NCI-H187 (cell line): ENCODE measurements around the gene TCHH.
"Not testable (repeated sequence)": the region's sequence is repeated elsewhere in the genome, so short reads cannot be mapped to it uniquely, and the experiment has no call there.

Experiments used
- DNase-seq, 2 experiments: peaks; one replicate each; lab custom pipeline; 2025; lab: John Stamatoyannopoulos, UW

The TCHH gene

GRCh38 chr1:152110860-152111514, 4.3 kb downstream of the TCHH start:
- DNase-seq, result no peak

- no peak for DNase-seq
Observed at GRCh38 chr1:152110365-152110859, 4.8 kb downstream of the TCHH start.

DNA sequence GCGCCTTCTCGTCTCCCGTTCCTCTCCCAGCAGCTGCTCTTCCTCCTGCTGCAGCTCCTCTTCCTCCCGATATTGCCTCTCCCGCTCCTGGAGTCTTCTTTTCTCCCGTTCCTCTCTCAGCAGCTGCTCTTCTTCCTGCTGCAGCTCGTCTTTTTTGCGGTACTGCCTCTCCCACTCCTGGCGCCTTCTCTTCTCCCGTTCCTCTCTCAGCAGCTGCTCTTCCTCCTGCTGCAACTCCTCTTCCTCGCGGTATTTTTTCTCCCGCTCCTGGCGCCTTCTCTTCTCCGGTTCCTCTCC, 5.3 kb downstream of the TCHH start:
- no peak for DNase-seq

- no peak for DNase-seq
Observed at GRCh38 chr1:152109231-152109997, 5.8 kb downstream of the TCHH start.

DNA sequence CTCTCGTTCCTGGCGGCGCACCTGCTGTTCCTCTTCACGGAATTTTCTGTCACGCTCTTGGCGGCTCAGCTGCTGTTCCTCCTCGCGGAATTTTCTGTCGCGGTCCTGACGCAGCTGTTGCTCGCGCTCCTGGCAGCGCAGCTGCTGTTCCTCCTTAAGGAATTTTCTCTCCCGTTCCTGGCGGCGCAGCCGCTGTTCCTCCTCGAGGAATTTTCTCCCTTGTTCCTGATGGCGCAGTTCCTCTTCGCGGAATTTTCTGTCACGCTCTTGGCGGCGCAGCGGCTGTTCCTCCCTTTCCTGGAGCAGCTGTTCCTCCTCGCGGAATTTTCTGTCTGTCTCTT, 6.4 kb downstream of the TCHH start:
- DNase-seq, result no peak

GRCh38 chr1:152107984-152108881, 7.0 kb downstream of the TCHH start:
- no peak for DNase-seq

DNA sequence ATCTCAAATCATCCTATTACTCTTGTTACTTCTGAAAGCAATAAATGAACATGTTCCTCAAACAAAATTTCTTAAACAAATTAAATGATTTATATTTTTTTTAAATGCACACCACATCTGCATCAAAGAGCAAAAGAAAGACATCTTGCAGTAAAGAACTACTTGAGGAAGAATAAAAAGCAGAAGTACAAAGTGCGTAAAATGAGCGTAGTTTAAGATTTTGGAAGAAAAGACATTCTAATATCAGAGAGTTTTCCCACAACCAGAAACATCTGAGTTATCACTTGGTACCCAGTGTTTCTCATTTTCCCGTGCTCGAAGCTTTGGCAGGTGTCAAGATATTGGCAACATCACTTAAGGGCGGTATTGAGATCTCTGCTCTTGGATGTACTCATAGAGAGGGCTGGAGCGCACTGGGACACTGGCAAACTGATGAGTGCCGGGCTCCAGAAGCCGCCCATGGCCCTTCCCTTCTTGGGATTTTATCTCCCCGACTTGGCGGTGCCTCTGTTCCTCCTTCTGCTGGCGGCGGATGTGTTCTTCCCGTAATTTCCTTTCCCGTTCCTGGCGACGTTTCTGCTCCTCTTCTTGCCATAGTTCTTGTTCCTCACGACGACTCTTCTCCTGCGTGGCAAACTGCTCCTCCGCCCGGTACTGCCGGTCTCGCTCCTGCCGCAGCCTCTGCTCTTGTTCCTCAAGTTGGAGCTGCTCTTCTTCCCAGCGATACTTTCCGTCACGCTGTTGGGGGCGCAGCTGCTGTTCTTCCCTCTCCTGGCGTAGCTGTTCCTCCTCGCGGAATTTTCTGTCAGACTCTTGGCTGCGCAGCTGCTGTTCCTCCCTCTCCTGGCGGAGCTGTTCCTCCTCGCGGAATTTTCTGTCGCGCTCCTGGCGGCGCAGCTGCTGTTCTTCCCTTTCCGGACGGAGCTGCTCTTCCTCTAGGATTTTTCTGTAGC, 7.9 kb downstream of the TCHH start:
- DNase-seq, result no peak

DNA sequence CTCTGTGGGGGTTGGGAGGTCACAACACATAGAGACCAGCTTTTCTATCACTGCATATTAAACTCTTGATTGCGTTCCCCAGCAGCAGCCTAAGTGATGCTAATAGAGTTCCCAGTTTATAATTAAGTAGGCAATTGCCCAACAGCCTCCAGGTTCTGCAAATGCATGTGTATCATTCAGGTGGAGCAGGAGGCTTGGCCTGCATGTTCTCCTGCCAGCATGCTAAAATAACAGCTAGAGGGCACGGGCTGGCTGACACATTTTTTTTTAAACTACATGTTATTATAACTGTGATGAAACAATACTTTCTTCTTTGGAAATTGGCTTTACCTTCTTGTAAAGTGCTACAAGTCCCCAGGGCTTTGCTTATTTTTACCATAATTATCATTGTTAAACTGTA, 10.4 kb downstream of the TCHH start:
- no peak for DNase-seq

DNA sequence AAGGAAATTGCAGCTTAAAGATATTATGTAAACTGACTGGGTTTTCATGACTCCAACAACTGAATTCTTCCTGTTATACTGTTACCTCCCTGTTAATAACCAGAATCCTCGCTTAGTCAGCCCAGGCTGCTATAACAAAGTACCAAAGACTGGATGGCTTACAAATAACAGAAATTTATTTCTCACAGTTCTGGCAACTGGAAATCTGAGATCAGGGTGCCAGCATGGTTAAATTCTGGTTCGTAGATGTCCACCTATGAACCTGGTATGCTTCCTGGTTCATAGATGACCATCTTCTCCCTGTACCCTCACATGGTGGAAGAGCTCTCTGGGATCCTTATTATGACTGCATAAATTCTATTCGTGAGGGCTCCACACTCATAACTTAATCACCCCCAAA, 18.3 kb downstream of the TCHH start:
- DNase-seq, result no peak

- DNase-seq, result no peak
Observed at GRCh38 chr1:152089014-152089674, 26.1 kb downstream of the TCHH start, which contains the start of gene TCHHL1. Gene TCHHL1, minus strand, starts transcription at chr1:152089064. Its CDS starts 921 bp downstream, at chr1:152088143.

GRCh38 chr1:152086760-152087159, 28.5 kb downstream of the TCHH start:
- no peak for DNase-seq

DNA sequence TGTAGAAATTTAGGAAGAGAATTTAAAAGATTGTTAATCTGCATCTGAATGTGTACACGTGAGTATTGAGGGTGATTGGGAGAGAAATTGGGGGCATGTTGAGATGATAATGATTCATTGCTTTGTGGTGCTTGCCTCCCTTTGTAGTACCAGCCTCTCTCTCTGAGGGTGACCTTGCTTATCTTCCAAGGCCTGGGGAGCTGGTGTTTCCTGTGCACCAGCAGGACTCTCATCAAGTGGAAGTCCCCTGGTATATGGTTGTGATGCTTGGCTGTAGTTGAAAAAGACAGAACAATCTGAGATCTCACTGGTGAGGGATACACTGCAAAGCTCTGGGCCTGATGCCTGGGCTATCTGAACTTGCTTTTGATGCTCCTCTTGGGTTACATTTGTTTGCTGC, 30.4 kb downstream of the TCHH start:
- DNase-seq, result no peak

GRCh38 chr1:152081026-152081425, 34.2 kb downstream of the TCHH start:
- DNase-seq, result not testable (repeated sequence)

DNA sequence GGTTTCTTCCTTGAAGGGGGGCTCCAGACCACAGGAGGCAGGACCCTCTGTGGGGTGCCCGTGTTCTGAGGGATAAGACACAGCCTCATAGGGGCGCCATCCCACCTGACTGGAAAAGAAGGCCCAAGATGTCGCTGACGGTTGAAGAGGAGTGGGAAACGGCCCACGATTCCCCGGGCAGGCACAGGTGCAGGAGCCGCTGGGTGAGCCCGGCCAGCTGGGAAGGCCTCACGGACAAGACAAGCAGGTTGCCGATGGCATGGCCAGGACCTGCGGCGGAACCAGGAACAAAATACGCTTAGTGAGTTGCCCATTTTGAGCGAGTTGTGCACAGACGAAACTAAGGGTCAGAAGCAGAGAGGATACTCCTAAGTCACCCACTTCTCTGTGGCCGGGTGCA, 34.8 kb downstream of the TCHH start:
- DNase-seq, result not testable (repeated sequence)

- no peak for DNase-seq
Observed at GRCh38 chr1:152078831-152079441, 36.3 kb downstream of the TCHH start.

DNA sequence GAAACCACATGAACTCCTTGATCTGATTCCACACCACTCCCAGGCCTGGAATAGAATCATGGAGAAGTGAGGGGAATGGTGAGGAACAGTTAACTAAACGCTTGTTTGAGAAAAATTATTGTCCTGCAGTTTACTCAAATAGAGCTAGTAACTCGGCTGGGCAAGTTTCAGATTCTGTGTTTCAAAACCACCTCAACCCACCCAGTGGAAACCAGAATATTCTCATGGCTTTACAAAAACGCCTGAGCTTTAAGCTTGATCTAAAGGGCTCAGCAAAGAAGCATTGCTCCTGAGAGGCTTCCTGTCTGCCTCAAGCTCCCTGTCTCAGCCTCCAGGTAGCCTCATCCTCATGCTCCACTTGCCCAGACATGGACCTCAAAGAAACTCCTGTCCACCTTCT, 42.9 kb downstream of the TCHH start:
- DNase-seq, result no peak

GRCh38 chr1:152071123-152071522, 44.1 kb downstream of the TCHH start:
- DNase-seq, result no peak

DNA sequence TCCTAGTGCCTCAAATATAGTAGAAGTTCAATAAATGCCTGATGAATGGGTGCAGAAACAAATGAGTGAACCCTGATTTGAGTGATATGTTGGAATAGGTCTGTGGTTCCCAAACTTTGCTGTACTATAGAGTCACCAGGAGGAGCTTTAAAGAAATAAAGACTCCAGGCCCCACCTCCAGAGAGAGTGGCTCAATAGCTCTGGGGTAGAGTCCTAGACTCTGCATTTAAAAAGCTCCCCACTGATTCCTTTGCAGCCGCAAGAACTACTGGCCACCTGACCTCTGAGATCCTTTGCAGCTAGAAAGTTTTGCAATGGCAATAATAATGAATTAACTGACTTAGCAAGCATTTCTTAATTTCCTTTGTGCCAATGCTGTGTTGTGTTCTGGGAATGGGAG, 47.3 kb downstream of the TCHH start:
- no peak for DNase-seq

DNA sequence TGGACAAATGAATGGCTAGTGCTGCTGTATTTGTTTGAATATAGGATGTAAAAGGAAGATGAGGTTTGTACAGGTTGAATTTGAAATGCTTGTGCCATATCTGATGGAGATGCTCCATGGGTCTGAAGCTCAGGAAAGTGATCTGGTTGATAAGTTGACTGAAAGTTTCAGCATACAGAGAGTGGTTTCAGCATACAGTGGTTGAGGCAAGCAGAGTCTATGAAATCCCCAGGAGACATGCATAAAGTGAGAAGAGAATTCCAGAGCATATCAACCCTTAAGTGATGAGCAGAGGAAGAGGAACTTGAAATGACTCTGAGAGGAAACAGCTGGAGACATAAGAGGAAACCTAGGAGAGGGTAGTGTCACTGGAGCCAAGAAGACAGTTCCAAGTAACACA, 48.1 kb downstream of the TCHH start:
- no peak for DNase-seq

- no peak for DNase-seq
Observed at GRCh38 chr1:152061952-152062351, 53.3 kb downstream of the TCHH start.
